Adrenal gland (tissue), 12 donors: ENCODE results near the gene PTPRN2. TPM values are rescaled to one million over a fixed set of nuclear protein-coding genes. Genes with fewer than 3 reads are reported as not detected.
"Not testable (repeated sequence)": the region's sequence is repeated elsewhere in the genome, so short reads cannot be mapped to it uniquely, and the experiment has no call there.

ENCODE experiments used
- DNase-seq, 7 donors: peaks; one replicate each; pipeline ENCODE4 v3.0.0-alpha.2; 2019 to 2020
- H3K27ac ChIP-seq, 5 donors: fragments of 200-600 bp; sonication (generic) in 4 of 5; 1 replicate in 3 of 5; 2 replicates in 2 of 5; pipeline versions ENCODE4 v1.5.1 to v1.8.0; 2016 to 2020; ENCODE audit warnings: mild to moderate bottlenecking in 1 of 5
- H3K27me3 ChIP-seq: fragments of 200-600 bp; 2 replicates; pipeline ENCODE4 v1.8.0; 2021
- H3K36me3 ChIP-seq, 2 donors: fragments of 200-600 bp; replicated peaks in 1 of 2; 1 replicate in 1 of 2; 2 replicates in 1 of 2; pipeline versions ENCODE4 v1.5.1 to v1.8.0; 2018 to 2022
- H3K4me1 ChIP-seq, 2 donors: fragments of 200-600 bp; replicated peaks in 1 of 2; 1 replicate in 1 of 2; 2 replicates in 1 of 2; pipeline versions ENCODE4 v1.5.1 to v1.8.0; 2018 to 2021
- H3K4me3 ChIP-seq, 4 donors: fragments of 200-600 bp; sonication (generic) in 3 of 4; one replicate each; pipeline ENCODE4 v1.5.1; 2016 to 2018
- H3K9me3 ChIP-seq, 3 donors: fragments of 200-600 bp; sonication (generic) in 1 of 3; replicated peaks in 1 of 3; 1 replicate in 2 of 3; 2 replicates in 1 of 3; pipeline versions ENCODE4 v1.5.1 to v1.8.0; 2016 to 2021
- POLR2A ChIP-seq, 2 donors: fragments of 450-650 bp; IDR thresholded peaks; one replicate each; pipeline ENCODE4 v1.6.1; 2017; ENCODE audit warnings: antibody characterized with exemption in 2 of 2, mild to moderate bottlenecking in 2 of 2, moderate library complexity in 1 of 2
- WGBS, 4 donors: extraction: QIAGEN DNeasy Blood & Tissue Kit in 2 of 4; methylation state at CpG; one replicate each; pipeline versions ENCODE4 v1.1.5 to v1.1.7; 2013 to 2017; 5-methylcytosine and 5-hydroxymethylcytosine counted together
- intact Hi-C, 2 donors: fragments of 100-400 bp; cut with DNase I; formaldehyde crosslinking; loops; one replicate each; pipeline versions ENCODE4 v1.14.1 to v1.15.0; 2022 to 2023
- polyA plus RNA-seq, 3 donors: library from polyadenylated mRNA; stranded (reverse); fragments of 200-250 nt in 2 of 3; fragments of 350-450 nt in 1 of 3; fragmentation: Illumina TruSeq in 1 of 3; extraction: RNeasy Lipid Tissue Mini Kit (QIAGEN cat#74804) in 1 of 3; gene quantifications; one replicate each; pipeline ENCODE4 v1.2.3, GENCODE V29; 2013 to 2014
- total RNA-seq, 9 donors: library from RNA; depleted of rRNA in 4 of 9; stranded (reverse); fragments of >200 nt in 4 of 9; fragments of 120-200 nt in 1 of 9; fragmentation: NEBNext Ultra II Directional in 1 of 9; extraction: Animal tissue kit (Norgen Biotek cat#: 25700) in 1 of 9; gene quantifications; one replicate each; pipeline versions ENCODE4 v1.1.0 to v1.2.4, GENCODE V29; 2013 to 2023
- TF ChIP-seq, protein P1 (sequence below), 6 experiments: fragments of 450-650 bp in 4 of 6; fragments of 200-600 bp in 2 of 6; sonication (generic) in 1 of 6; IDR thresholded peaks; 1 replicate in 5 of 6; 2 replicates in 1 of 6; pipeline versions ENCODE4 v1.5.1 to v1.8.0; 2016 to 2021; ENCODE audit warnings: antibody characterized with exemption in 6 of 6, mild to moderate bottlenecking in 2 of 6, moderate library complexity in 1 of 6
- donor health status: healthy with polysubstance abuse.
- donor health status: Bipolar disorder and iron deficiency.
- donor health status: DM: yes; HTN: yes; CAD: no.
- donor health status: DM: no; HTN: no; CAD: no.
- donor health status: DM: no; HTN: no; CAD: no.
- donor health status: DM: yes; HTN: yes; CAD: no.

Gene PTPRN2
- total and polyA plus RNA-seq, 12 donors = 2.2 to 16.2 (median 3.4) TPM

DNA sequence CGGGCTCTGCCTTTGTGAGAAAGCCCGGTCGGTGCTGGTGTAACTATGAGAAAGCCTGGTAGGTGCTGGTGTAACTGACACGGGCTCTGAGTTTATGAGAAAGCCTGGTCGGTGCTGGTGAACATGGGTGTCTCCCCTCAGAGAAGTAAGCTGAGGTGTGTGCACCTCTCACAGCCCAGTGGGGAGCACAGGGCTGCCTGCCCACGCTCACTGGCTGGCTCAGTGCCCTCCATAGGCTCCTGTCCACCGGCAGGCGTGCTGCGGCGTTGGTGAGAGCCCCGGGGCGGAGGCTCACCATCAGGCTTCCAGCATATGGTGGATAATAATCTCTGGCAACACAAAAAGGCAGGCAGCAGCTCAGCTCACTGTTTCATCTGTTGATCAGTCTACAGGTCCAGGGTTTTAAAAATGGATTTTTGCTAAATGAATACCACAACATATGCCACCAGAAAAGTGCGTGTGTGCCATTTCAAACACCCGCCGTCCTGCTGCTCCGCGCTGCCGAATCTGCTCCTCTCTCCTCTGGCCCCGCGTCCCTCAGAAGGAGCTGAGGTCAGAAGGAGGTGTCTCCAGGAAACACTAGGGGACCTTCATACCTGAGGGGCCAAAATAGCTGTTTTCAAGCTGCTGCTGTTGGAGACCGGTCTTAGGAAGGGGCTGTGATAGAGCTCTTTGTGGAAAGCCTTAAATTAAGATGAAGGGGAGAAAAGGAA lies 885.2 kb downstream of the PTPRN2 start:
- Histone ChIP-seq H3K36me3 (no peaks in the 10 kb centered on the region), H3K4me1 (no peaks in the 10 kb centered on the region), H3K9me3 (no peaks in the 10 kb centered on the region), H3K4me3 (no peak overlapping the region), H3K27me3 (peaks cover 3% of the 10 kb centered on the region), H3K27ac (no peak overlapping the region)
- peak in 2 of 7 donors; percentile 2 to 8 for DNase-seq
- intact Hi-C loops = no loop called here
- TF ChIP-seq POLR2A (IDR thresholded peaks at IDR 0.05) = no peak
- TF ChIP-seq, protein P1, sequence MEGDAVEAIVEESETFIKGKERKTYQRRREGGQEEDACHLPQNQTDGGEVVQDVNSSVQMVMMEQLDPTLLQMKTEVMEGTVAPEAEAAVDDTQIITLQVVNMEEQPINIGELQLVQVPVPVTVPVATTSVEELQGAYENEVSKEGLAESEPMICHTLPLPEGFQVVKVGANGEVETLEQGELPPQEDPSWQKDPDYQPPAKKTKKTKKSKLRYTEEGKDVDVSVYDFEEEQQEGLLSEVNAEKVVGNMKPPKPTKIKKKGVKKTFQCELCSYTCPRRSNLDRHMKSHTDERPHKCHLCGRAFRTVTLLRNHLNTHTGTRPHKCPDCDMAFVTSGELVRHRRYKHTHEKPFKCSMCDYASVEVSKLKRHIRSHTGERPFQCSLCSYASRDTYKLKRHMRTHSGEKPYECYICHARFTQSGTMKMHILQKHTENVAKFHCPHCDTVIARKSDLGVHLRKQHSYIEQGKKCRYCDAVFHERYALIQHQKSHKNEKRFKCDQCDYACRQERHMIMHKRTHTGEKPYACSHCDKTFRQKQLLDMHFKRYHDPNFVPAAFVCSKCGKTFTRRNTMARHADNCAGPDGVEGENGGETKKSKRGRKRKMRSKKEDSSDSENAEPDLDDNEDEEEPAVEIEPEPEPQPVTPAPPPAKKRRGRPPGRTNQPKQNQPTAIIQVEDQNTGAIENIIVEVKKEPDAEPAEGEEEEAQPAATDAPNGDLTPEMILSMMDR (IDR thresholded peaks at IDR 0.05) = no peak
- 64 to 78% (median 75%) methylated on average over 14 to 21 of the region's 21 CpGs for WGBS, 4 donors

DNA sequence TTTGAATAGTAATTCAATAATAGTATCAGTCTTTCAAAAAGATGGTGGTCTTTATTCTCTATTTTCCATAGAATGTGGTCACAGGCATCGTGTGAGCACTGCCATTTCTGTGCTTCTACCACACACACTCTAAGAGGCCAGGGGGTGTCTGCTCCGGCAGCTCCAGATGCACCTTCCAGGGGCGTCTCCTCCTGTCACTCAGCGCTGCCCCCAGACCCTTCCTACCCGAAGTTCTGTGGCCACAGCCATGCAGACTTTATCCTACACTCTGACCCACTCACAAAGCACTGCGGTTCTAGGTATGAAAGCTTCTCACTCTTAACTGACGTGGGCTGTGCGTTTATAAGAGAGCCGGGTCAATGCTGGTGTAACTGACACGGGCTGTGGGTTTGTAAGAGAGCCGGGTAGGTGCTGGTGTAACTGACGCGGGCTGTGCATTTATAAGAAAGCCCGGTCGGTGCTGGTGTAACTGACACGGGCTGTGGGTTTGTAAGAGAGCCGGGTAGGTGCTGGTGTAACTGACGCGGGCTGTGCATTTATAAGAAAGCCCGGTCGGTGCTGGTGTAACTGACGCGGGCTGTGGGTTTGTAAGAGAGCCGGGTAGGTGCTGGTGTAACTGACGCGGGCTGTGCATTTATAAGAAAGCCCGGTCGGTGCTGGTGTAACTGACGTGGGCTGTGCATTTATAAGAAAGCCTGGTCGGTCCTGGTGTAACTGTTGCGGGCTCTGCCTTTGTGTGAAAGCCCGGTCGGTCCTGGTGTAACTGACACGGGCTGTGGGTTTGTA lies 886.0 kb downstream of the PTPRN2 start:
- H3K27me3 ChIP-seq, H3K36me3 ChIP-seq, H3K27ac ChIP-seq, H3K4me3 ChIP-seq, intact Hi-C loops, H3K9me3 ChIP-seq, H3K4me1 ChIP-seq: not testable (repeated sequence)
- WGBS, 4 donors = 71 to 79% (median 74%) methylated on average over 34 of the region's 34 CpGs
- peak in 1 of 7 donors; percentile 2 for DNase-seq

DNA sequence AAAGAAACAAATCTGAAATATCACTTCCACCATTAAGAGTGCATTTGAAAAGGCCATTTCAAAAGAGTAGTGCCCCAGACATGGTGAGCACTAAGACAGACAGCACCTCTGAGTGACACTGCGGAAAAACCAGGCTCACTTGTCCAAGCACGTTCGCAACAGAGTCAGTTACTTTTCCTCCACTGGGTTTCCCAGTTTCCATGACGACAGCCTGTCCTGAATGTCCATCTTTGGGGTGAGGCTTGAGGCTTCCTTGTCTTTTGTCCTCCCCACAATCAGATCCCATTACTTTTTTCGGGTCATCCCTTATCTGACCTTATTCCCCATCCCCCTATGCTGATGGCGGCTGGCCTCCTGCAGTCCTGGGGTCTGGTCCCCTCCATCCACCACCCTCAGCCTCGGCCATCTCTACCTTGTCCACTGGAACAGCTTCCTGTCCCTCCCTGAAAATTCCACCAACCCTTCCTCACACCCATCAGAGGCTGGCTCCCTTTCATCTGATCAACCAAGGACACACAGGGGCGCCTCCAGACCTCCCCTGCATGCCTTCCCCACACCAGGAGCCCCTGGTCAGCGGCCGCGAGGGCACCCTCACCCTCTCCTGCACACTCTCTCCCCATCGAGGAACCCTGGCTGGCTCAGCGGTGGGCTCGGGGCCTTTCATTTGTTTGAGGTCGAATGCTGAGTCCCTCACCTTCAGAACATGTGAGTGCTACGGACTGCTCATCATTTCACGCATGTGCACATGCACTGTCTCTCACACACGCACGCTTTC lies 887.2 kb downstream of the PTPRN2 start:
- Histone ChIP-seq H3K4me3 (no peak overlapping the region), H3K27ac (no peak overlapping the region), H3K9me3 (no peaks in the 10 kb centered on the region), H3K36me3 (no peaks in the 10 kb centered on the region), H3K4me1 (no peaks in the 10 kb centered on the region), H3K27me3 (peaks cover 3% of the 10 kb centered on the region)
- TF ChIP-seq, protein P1 (IDR thresholded peaks at IDR 0.05) = no peak
- TF ChIP-seq POLR2A (IDR thresholded peaks at IDR 0.05) = no peak
- 68 to 72% (median 69%) methylated on average over 18 to 19 of the region's 19 CpGs for WGBS, 4 donors
- intact Hi-C loops = no loop called here
- DNase-seq = peak in 2 of 7 donors; percentile 5 to 7

DNA sequence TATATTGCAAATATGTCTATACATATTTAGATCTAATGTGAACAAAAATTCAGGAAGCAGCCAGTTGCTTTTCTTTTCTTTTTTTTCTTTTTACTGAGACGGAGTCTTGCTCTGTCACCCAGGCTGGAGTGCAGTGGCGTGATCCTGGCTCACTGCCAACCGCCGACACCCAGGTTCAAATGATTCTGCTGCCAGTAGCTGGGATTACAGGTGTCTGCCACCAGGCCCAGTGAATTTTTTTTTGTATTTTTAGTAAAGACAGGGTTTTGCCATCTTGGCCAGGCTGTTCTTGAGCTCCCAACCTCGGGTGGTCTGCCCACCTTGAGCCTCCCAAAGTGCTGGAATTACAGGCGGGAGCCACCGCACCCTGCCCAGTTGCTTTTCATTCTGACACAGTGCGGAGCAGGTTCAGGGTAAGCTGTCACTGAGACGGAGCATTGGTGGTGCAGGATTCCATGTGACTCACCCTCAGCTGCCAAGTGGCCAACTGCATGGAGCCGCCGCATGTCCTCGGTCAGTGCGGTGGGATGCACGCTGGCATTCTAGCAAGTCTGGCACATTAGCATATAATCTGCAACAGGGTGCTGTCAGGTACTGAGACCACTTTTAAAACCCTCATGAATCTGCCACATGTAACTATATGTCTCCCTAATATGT lies 888.1 kb downstream of the PTPRN2 start:
- Histone ChIP-seq H3K4me1 (no peaks in the 10 kb centered on the region), H3K9me3 (no peaks in the 10 kb centered on the region), H3K27me3 (peaks cover 7% of the 10 kb centered on the region), H3K36me3 (no peaks in the 10 kb centered on the region), H3K27ac (no peak overlapping the region), H3K4me3 (no peak overlapping the region)
- intact Hi-C loops = no loop called here
- TF ChIP-seq, protein P1 (IDR thresholded peaks at IDR 0.05) = no peak
- peak in 1 of 7 donors; percentile 6 for DNase-seq
- 70 to 73% (median 71%) methylated on average over 13 to 14 of the region's 14 CpGs for WGBS, 4 donors

DNA sequence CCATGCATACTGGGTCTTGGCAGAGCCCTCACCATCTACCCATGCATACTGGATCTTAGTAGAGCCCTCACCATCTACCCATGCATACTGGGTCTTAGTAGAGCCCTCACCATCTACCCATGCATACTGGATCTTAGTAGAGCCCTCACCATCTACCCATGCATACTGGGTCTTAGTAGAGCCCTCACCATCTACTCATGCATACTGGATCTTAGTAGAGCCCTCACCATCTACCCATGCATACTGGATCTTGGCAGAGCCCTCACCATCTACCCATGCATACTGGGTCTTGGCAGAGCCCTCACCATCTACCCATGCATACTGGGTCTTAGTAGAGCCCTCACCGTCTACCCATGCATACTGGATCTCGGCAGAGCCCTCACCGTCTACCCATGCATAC lies 890.3 kb downstream of the PTPRN2 start:
- H3K27ac ChIP-seq, intact Hi-C loops, H3K4me1 ChIP-seq, H3K9me3 ChIP-seq, DNase-seq, H3K4me3 ChIP-seq, H3K36me3 ChIP-seq: not testable (repeated sequence)
- WGBS, 4 donors = 61 to 90% (median 67%) methylated on average over 2 to 3 of the region's 3 CpGs
- peaks cover 26% of the 10 kb centered on the region for H3K27me3 ChIP-seq

DNA sequence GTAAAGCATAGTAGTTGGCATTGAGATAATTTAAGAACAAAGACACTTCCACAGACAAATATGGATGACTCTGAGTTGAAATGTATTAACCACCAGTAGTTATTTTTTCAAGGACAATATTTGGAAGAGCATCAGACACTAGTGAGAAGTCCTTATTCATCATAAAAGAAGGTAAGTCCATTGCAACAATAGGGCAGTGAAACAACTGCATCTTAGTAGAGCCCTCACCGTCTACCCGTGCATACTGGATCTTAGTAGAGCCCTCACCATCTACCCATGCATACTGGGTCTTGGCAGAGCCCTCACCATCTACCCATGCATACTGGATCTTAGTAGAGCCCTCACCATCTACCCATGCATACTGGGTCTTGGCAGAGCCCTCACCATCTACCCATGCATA lies 892.0 kb downstream of the PTPRN2 start:
- intact Hi-C loops, DNase-seq, H3K4me1 ChIP-seq, H3K4me3 ChIP-seq, H3K27ac ChIP-seq, H3K36me3 ChIP-seq, H3K9me3 ChIP-seq: not testable (repeated sequence)
- 72 to 100% (median 88%) methylated on average over 2 of the region's 2 CpGs for whole genome bisulfite sequencing, 4 donors
- peaks cover 36% of the 10 kb centered on the region for H3K27me3 ChIP-seq
